K562 (cell line): ENCODE measurements around the gene LBHD2. TPM values are rescaled to one million over a fixed set of nuclear protein-coding genes. Genes with fewer than 3 reads are reported as not detected.

Experiments
- ATAC-seq: fragments of 200-7000 bp; cut with Tn5 transposase; 3 replicates; pipeline ENCODE4 v1.9.1; 2020; ENCODE audit warnings: moderate library complexity
- BruUV-seq: library from RNA; stranded (reverse); fragments of 400-500 nt; replicated peaks from 2 replicates; lab custom pipeline; 2021; lab: Mats Ljungman, UMichigan
- CTCF ChIA-PET: fragments of 300-600 bp; formaldehyde crosslinking; extraction: SDS; loops from one replicate; lab custom pipeline; 2021; ENCODE audit warnings: low intra/inter-chr PET ratio; lab: Yijun Ruan, JAX
- POLR2A ChIA-PET: fragments of 300-600, 350-650 bp; sonication (Branson Sonifier 250); formaldehyde crosslinking; extraction: SDS; loops from one replicate; lab custom pipeline; 2021; ENCODE audit warnings: antibody characterized with exemption, inconsistent platforms; lab: Yijun Ruan, JAX
- DNase-seq, 4 experiments: peaks; one replicate each; pipeline versions ENCODE4 v3.0.0 to v3.0.0-alpha.2; 2011 to 2018; ENCODE audit warnings: low spot score in 3 of 4, mixed read lengths in 3 of 4; ENCODE audit errors: extremely low read depth in 1 of 4
- FAIRE-seq: peaks from 2 replicates; lab custom pipeline; 2011; peaks lifted over from hg19 to GRCh38; lab: Jason Lieb, UNC
- H2AFZ ChIP-seq: 2 replicates; pipeline ENCODE4 v1.6.0; 2011; ENCODE audit warnings: low read depth, low read length, control low read depth, inconsistent platforms
- H3K27ac ChIP-seq: fragments of 200-600 bp; 3 replicates; pipeline ENCODE4 v1.8.0; 2011; ENCODE audit warnings: low read depth, mild to moderate bottlenecking, control low read depth, inconsistent platforms, low read length, moderate library complexity, mixed read lengths; ENCODE audit errors: extremely low read depth
- H3K27me3 ChIP-seq, 2 experiments: fragments of 300-600 bp in 1 of 2; 2 replicates in 1 of 2; 3 replicates in 1 of 2; pipeline versions ENCODE4 v1.6.0 to v1.8.0; 2011; ENCODE audit warnings: inconsistent platforms in 2 of 2, low read length in 2 of 2, mild to moderate bottlenecking in 1 of 2, mixed read lengths in 1 of 2, moderate library complexity in 1 of 2; ENCODE audit not compliant: control insufficient read depth in 2 of 2, insufficient read depth in 2 of 2
- H3K36me3 ChIP-seq: fragments of 300-600 bp; 3 replicates; pipeline ENCODE4 v1.8.0; 2011; ENCODE audit warnings: mild to moderate bottlenecking, low read length, inconsistent platforms; ENCODE audit not compliant: control insufficient read depth, insufficient read depth
- H3K4me1 ChIP-seq, 2 experiments: fragments of 200-600 bp in 1 of 2; replicated peaks in 1 of 2; 2 replicates in 1 of 2; 3 replicates in 1 of 2; pipeline versions ENCODE4 v1.5.1 to v1.8.0; 2011; ENCODE audit warnings: inconsistent platforms in 2 of 2, low read length in 2 of 2, mild to moderate bottlenecking in 1 of 2, mixed read lengths in 1 of 2, moderate library complexity in 1 of 2; ENCODE audit not compliant: control insufficient read depth in 2 of 2, insufficient read depth in 2 of 2
- H3K4me2 ChIP-seq: 2 replicates; pipeline ENCODE4 v1.6.1; 2011; ENCODE audit warnings: low read length, control low read depth, inconsistent platforms, mixed read lengths; ENCODE audit not compliant: insufficient read depth
- H3K4me3 ChIP-seq: fragments of 200-600 bp; sonication (generic), shearing (Covaris generic); 2 replicates; pipeline ENCODE4 v1.5.1; 2016; ENCODE audit warnings: control low read depth, inconsistent platforms
- H3K79me2 ChIP-seq: fragments of 200-600 bp; 3 replicates; pipeline ENCODE4 v1.8.0; 2011; ENCODE audit warnings: low read length, inconsistent platforms; ENCODE audit not compliant: control insufficient read depth, insufficient read depth
- H3K9ac ChIP-seq, 2 experiments: 2 replicates each; pipeline versions ENCODE4 v1.6.0 to v1.6.1; 2011; ENCODE audit warnings: low read depth in 2 of 2, low read length in 2 of 2, control low read depth in 1 of 2, inconsistent platforms in 1 of 2, mild to moderate bottlenecking in 1 of 2, mixed read lengths in 1 of 2; ENCODE audit not compliant: insufficient read depth in 1 of 2
- H3K9me1 ChIP-seq: one replicate; pipeline ENCODE4 v1.6.0; 2011; ENCODE audit warnings: inconsistent platforms, mild to moderate bottlenecking, low read length, moderate library complexity; ENCODE audit not compliant: control insufficient read depth, insufficient read depth
- H3K9me3 ChIP-seq: replicated peaks from 2 replicates; pipeline ENCODE4 v1.5.1; 2011; ENCODE audit warnings: low read depth, low read length, inconsistent platforms; ENCODE audit not compliant: control insufficient read depth, insufficient read depth
- H4K20me1 ChIP-seq: replicated peaks from 2 replicates; pipeline ENCODE4 v1.6.1; 2011; ENCODE audit warnings: low read length, inconsistent platforms, mixed read lengths; ENCODE audit not compliant: control insufficient read depth, insufficient read depth
- AFF4 ChIP-seq: sonication (generic); formaldehyde crosslinking; IDR thresholded peaks from 2 replicates; pipeline ENCODE4 v1.8.0; 2023; ENCODE audit warnings: mild to moderate bottlenecking, missing genetic modification reagents
- DPF2 ChIP-seq: fragments of 450-650 bp; IDR thresholded peaks from 2 replicates; pipeline ENCODE4 v1.6.1; 2016
- ELF1 ChIP-seq: fragments of 200-800 bp; sonication (Bioruptor generic); IDR thresholded peaks from 2 replicates; pipeline ENCODE4 v1.6.1; 2016; ENCODE audit warnings: missing genetic modification characterization, missing compliant biosample characterization
- LARP7 ChIP-seq: fragments of 450-650 bp; IDR thresholded peaks from 2 replicates; pipeline ENCODE4 v1.6.1; 2016
- NR2F6 ChIP-seq: fragments of 450-650 bp; formaldehyde crosslinking; IDR thresholded peaks from 2 replicates; pipeline ENCODE4 v1.4.0; 2020; ENCODE audit warnings: mild to moderate bottlenecking
- RAD51 ChIP-seq: fragments of 450-650 bp; IDR thresholded peaks from 2 replicates; pipeline ENCODE4 v1.7.1; 2016; ENCODE audit warnings: low read depth, mild to moderate bottlenecking, borderline replicate concordance
- RFX1 ChIP-seq: fragments of 450-650 bp; IDR thresholded peaks from 2 replicates; pipeline ENCODE4 v1.6.1; 2016; ENCODE audit warnings: mild to moderate bottlenecking, moderate library complexity
- ZNF316 ChIP-seq: fragments of 450-650 bp; IDR thresholded peaks from 2 replicates; pipeline ENCODE4 v1.6.1; 2016
- WGBS: fragments of 100-300 bp; shearing (Covaris generic); methylation state at CpG from one replicate; pipeline ENCODE4 v1.1.6; 2016; ENCODE audit warnings: low coverage, mixed read lengths; ENCODE audit not compliant: insufficient coverage; ENCODE audit errors: missing lambda C conversion rate; 5-methylcytosine and 5-hydroxymethylcytosine counted together
- in situ Hi-C: fragments of 300-500 bp; cut with MboI; formaldehyde crosslinking; loops from 4 replicates; pipeline ENCODE4 v1.15.0; 2018; ENCODE audit warnings: inconsistent platforms, mixed read lengths
- intact Hi-C: fragments of 100-400 bp; cut with micrococcal nuclease; formaldehyde crosslinking; loops from 2 replicates; pipeline ENCODE4 v1.14.2; 2022
- polyA plus RNA-seq, 8 experiments: library from polyadenylated mRNA; depleted of rRNA in 4 of 8; stranded (reverse) in 5 of 8; unstranded in 3 of 8; fragments of >200 nt; fragmentation: Nextera tagmentation in 2 of 8; fragmentation: Illumina TruSeq in 1 of 8; extraction: Ambion mirVana in 2 of 8; extraction: Trizol in 1 of 8; gene quantifications; 2 replicates each; pipeline versions ENCODE4 v1.2.1 to v1.2.3, GENCODE V29; 2011 to 2014; ENCODE audit warnings: inconsistent platforms in 1 of 8, missing spikeins in 1 of 8
- total RNA-seq, 7 experiments: library from RNA; depleted of rRNA in 6 of 7; stranded (reverse); fragments of >200 nt in 6 of 7; fragmentation: Illumina TruSeq in 2 of 7; extraction: Trizol in 2 of 7; gene quantifications; 2 replicates each; pipeline versions ENCODE4 v1.2.1 to v1.2.3, GENCODE V29; 2011 to 2021; ENCODE audit warnings: low replicate concordance in 1 of 7

The LBHD2 gene
- total and polyA plus RNA-seq, 9 of the 15 experiments (the other 6 are each of a cell fraction or from before 2014, with no cell fraction given), result not detected

GRCh38 chr14:103130965-103131364 is 47.0 kb downstream of the LBHD2 start (continued):
- TF ChIP-seq AFF4 (CRISPR knock-in tag), result no peak

GRCh38 chr14:103131580-103131979 is 47.6 kb downstream of the LBHD2 start:
- intact Hi-C loops, result no loop called here
- in situ Hi-C loops, result no loop called here
- H3K9ac ChIP-seq, result no peak overlapping the region; a peak in 1 of 4 replicates
- ATAC-seq (no peak), FAIRE-seq (no peak), DNase-seq (no peak)
- WGBS, result 80% methylated on average over 3 of the region's 9 CpGs
- peaks cover 5 to 39% of the 10 kb centered on the region in 2 experiments; a peak in 4 of 5 replicates for H3K4me1 ChIP-seq
- H2AFZ ChIP-seq, result no peak overlapping the region
- BruUV-seq, result no TSS peak
- peaks cover 70% of the 10 kb centered on the region; the same call in 2 of the 3 replicates for H3K36me3 ChIP-seq
- POLR2A ChIA-PET, result interaction anchor here (0.6 kb wide), 1 partner anchor 107 kb away, joined by 3 read pairs; no protein-coding TSS in a partner anchor
- no peak overlapping the region for H3K4me2 ChIP-seq
- H3K4me3 ChIP-seq, result no peak overlapping the region
- H3K79me2 ChIP-seq, result no peaks in the 10 kb centered on the region
- H4K20me1 ChIP-seq, result no peaks in the 10 kb centered on the region
- no peaks in the 10 kb centered on the region for H3K27me3 ChIP-seq
- no peak overlapping the region for H3K27ac ChIP-seq
- no peaks in the 10 kb centered on the region for H3K9me1 ChIP-seq
- no peak for TF ChIP-seq RFX1
- TF ChIP-seq ELF1 (tag), result no peak
- TF ChIP-seq LARP7, result no peak
- no peak for TF ChIP-seq DPF2
- TF ChIP-seq NR2F6, result no peak
- TF ChIP-seq RAD51, result no peak
- TF ChIP-seq ZNF316, result no peak
- H3K9me3 ChIP-seq, result no peaks in the 10 kb centered on the region
- CTCF ChIA-PET, result no interaction called here
